Fibroblast of pulmonary artery (primary cell): ENCODE results near the gene CAMK1D.

Source experiments
- DNase-seq: peaks from one replicate; pipeline ENCODE4 v3.0.0-alpha.2; 2010; ENCODE audit warnings: low read depth
- H3K4me3 ChIP-seq: replicated peaks from 2 replicates; pipeline ENCODE4 v1.5.1; 2011; ENCODE audit warnings: low read depth, mild to moderate bottlenecking, control low read depth, low read length, moderate library complexity
- TF ChIP-seq, protein P1 (sequence below): IDR thresholded peaks from 2 replicates; pipeline ENCODE4 v1.5.1; 2011; ENCODE audit warnings: mild to moderate bottlenecking, control low read depth, low read length, inconsistent platforms; ENCODE audit errors: missing control alignments

CAMK1D gene

DNA sequence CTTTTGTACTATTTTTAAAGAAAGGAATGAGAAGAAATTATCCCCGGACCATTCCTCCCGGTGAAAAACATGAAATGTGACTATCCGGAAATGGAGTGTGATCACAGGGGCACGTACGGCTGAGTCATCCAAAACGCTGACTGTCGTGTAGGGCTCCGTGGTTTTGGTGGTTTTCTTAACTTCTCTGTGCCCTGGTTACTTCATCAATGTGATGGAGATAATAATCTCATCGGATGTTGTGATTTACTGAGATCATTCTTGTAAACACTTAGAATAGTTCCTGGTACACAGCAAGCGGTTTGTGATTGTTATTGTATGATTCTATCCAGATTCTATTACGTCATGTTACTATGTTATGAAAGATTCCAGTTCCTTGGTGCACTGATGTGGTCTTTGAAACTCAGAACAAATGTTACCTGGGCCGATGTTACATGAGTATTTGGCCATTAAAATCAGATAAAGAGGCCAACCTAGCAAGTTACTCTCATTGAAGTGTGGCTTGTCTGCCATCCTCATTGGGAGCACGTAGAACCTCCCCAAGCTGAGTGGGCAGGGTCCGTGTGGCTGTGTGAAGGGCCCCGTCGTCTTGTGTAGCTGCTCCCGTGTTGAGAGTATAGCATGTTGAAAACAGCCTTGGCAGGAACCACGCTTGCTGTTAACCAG is 99.5 kb downstream of the CAMK1D start:
- TF ChIP-seq, protein P1, sequence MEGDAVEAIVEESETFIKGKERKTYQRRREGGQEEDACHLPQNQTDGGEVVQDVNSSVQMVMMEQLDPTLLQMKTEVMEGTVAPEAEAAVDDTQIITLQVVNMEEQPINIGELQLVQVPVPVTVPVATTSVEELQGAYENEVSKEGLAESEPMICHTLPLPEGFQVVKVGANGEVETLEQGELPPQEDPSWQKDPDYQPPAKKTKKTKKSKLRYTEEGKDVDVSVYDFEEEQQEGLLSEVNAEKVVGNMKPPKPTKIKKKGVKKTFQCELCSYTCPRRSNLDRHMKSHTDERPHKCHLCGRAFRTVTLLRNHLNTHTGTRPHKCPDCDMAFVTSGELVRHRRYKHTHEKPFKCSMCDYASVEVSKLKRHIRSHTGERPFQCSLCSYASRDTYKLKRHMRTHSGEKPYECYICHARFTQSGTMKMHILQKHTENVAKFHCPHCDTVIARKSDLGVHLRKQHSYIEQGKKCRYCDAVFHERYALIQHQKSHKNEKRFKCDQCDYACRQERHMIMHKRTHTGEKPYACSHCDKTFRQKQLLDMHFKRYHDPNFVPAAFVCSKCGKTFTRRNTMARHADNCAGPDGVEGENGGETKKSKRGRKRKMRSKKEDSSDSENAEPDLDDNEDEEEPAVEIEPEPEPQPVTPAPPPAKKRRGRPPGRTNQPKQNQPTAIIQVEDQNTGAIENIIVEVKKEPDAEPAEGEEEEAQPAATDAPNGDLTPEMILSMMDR = no peak
- H3K4me3 ChIP-seq = no peak overlapping the region
- peak; percentile 53 for DNase-seq

DNA sequence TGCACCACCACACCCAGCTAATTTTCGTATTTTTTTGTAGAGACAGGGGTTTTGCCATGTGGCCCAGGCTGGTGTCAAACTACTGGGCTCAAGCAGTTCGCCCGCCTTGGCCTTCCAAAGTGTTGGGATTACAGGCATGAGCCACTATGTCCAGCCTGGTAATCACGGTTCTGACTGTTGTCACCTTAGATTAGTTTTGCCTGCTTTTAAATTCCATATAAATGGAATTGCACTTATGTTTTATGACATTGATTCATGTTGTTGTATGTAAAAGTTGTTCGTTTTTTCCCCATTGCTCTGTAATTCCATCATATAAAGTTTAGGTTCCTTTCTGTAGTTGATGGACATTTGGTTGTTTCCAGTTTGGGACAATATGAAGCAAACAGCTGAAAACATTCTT is 106.0 kb downstream of the CAMK1D start:
- TF ChIP-seq, protein P1 = no peak
- H3K4me3 ChIP-seq = no peak overlapping the region
- DNase-seq = no peak

GRCh38 chr10:12455766-12456165 is 106.4 kb downstream of the CAMK1D start:
- TF ChIP-seq, protein P1 = no peak
- peak; percentile 16 for DNase-seq
- no peak overlapping the region for H3K4me3 ChIP-seq

DNA sequence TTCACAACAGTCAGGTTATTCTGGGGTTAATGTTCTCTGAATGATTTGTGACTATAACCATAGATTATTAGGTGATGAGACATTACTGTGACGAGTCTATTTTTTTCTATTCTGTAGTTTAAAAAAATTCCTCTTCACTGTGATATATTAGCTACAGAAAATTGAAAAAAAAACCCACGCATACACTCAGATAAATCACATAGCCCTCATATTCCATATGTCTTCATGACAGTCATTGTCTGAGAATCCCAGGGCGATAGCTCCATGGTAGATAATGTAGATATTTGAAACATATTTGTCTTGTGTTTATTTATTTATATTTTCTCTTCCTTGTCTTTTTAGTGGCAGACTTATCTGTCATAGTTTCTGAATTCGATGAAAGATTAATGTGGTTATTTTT is 110.0 kb downstream of the CAMK1D start:
- TF ChIP-seq, protein P1 = no peak
- no peak overlapping the region for H3K4me3 ChIP-seq
- no peak for DNase-seq

- TF ChIP-seq, protein P1 = no peak
- no peak overlapping the region for H3K4me3 ChIP-seq
Observed at GRCh38 chr10:12459762-12460161, 110.4 kb downstream of the CAMK1D start.

GRCh38 chr10:12463459-12463838 is 114.1 kb downstream of the CAMK1D start:
- TF ChIP-seq, protein P1 = no peak

More at GRCh38 chr10:12459762-12460161, 110.4 kb downstream of the CAMK1D start:
- DNase-seq = no peak

More at GRCh38 chr10:12463459-12463838, 114.1 kb downstream of the CAMK1D start:
- no peak for DNase-seq
- no peak overlapping the region for H3K4me3 ChIP-seq
